Caco-2 (cell line): Measurements from ENCODE around the gene MINDY4B. TPM values are rescaled to one million over a fixed set of nuclear protein-coding genes. Genes with fewer than 3 reads are reported as not detected.

Source experiments
- BruUV-seq: library from RNA; stranded (reverse); fragments of 400-500 nt; replicated peaks from 2 replicates; lab custom pipeline; 2021; lab: Mats Ljungman, UMichigan
- CTCF ChIA-PET: fragments of 300-600 bp; sonication (Branson Sonifier 250); formaldehyde crosslinking; loops from one replicate; lab custom pipeline; 2022; ENCODE audit warnings: antibody characterized with exemption; lab: Charles Lee
- POLR2A ChIA-PET: fragments of 300-600 bp; sonication (Branson Sonifier 250); formaldehyde crosslinking; loops from one replicate; lab custom pipeline; 2022; ENCODE audit warnings: antibody characterized with exemption; lab: Charles Lee
- DNase-seq, 2 experiments: peaks; one replicate each; pipeline versions ENCODE4 v3.0.0 to v3.0.0-alpha.2; 2020 to 2022
- H3K27me3 ChIP-seq: replicated peaks from 2 replicates; pipeline ENCODE4 v1.6.0; 2011; ENCODE audit warnings: low read length; ENCODE audit not compliant: control insufficient read depth, insufficient read depth
- H3K36me3 ChIP-seq: 2 replicates; pipeline ENCODE4 v1.5.1; 2011; ENCODE audit warnings: low read length; ENCODE audit not compliant: control insufficient read depth, insufficient read depth
- H3K4me1 ChIP-seq: fragments of 250-450 bp; sonication (Bioruptor Pico); 2 replicates; pipeline ENCODE4 v1.5.1; 2020; ENCODE audit warnings: mild to moderate bottlenecking
- H3K4me3 ChIP-seq: 2 replicates; pipeline ENCODE4 v1.5.1; 2011; ENCODE audit warnings: low read depth, mild to moderate bottlenecking, control low read depth, low read length
- H3K9me3 ChIP-seq: fragments of 250-450 bp; sonication (Bioruptor Pico); 2 replicates; pipeline ENCODE4 v1.5.1; 2020; ENCODE audit warnings: mild to moderate bottlenecking, moderate library complexity
- H3K27ac Mint-ChIP-seq: one replicate; pipeline ENCODE4 v1.8.0; 2022; ENCODE audit warnings: mixed read lengths; ENCODE audit not compliant: unreplicated experiment
- H3K27me3 Mint-ChIP-seq: one replicate; pipeline ENCODE4 v1.8.0; 2022; ENCODE audit warnings: mixed read lengths; ENCODE audit not compliant: insufficient read depth, unreplicated experiment
- H3K36me3 Mint-ChIP-seq: one replicate; pipeline ENCODE4 v1.8.0; 2022; ENCODE audit warnings: mild to moderate bottlenecking, mixed read lengths; ENCODE audit not compliant: insufficient read depth, unreplicated experiment
- H3K4me1 Mint-ChIP-seq: one replicate; pipeline ENCODE4 v1.8.0; 2022; ENCODE audit warnings: low read depth, mixed read lengths; ENCODE audit not compliant: unreplicated experiment
- H3K4me3 Mint-ChIP-seq: one replicate; pipeline ENCODE4 v1.8.0; 2022; ENCODE audit warnings: mild to moderate bottlenecking, moderate library complexity, mixed read lengths; ENCODE audit not compliant: unreplicated experiment
- H3K9me3 Mint-ChIP-seq: one replicate; pipeline ENCODE4 v1.8.0; 2022; ENCODE audit warnings: mixed read lengths; ENCODE audit not compliant: unreplicated experiment
- CTCF ChIP-seq, 2 experiments: fragments of 200-600 bp in 1 of 2; IDR thresholded peaks; 1 replicate in 1 of 2; 2 replicates in 1 of 2; pipeline versions ENCODE4 v1.5.1 to v1.8.0; 2011 to 2022; ENCODE audit warnings: antibody characterized with exemption in 1 of 2, control low read depth in 1 of 2, inconsistent platforms in 1 of 2, low read depth in 1 of 2, low read length in 1 of 2, mild to moderate bottlenecking in 1 of 2, moderate library complexity in 1 of 2; ENCODE audit not compliant: insufficient read depth in 1 of 2, severe bottlenecking in 1 of 2, unreplicated experiment in 1 of 2
- intact Hi-C: fragments of 100-400 bp; cut with micrococcal nuclease; formaldehyde crosslinking; loops from one replicate; pipeline ENCODE4 v1.10.0; 2022; ENCODE audit not compliant: unreplicated experiment
- total RNA-seq: library from RNA; stranded (reverse); gene quantifications from 2 replicates; pipeline ENCODE4 v1.2.3, GENCODE V29; 2022

MINDY4B gene
- total RNA-seq, 1 experiment from 2014 or later, result not detected

GRCh38 chr3:150942221-150942620 is 37.0 kb upstream of the MINDY4B start:
- no peaks in the 10 kb centered on the region for H3K9me3 Mint-ChIP-seq
- no peak overlapping the region for H3K4me3 Mint-ChIP-seq
- no peak for DNase-seq
- intact Hi-C loops, result no loop called here
- no TSS peak for BruUV-seq
- H3K4me1 Mint-ChIP-seq, result no peaks in the 10 kb centered on the region
- H3K27me3 ChIP-seq, result no peaks in the 10 kb centered on the region
- no peaks in the 10 kb centered on the region for H3K9me3 ChIP-seq
- no peaks in the 10 kb centered on the region for H3K36me3 ChIP-seq
- H3K4me3 ChIP-seq, result no peak overlapping the region
- no peak for TF ChIP-seq CTCF (IDR thresholded peaks at IDR 0.05; ENCODE audit: insufficient read depth in 1 of 2, low read depth in 1 of 2, low read length in 1 of 2, severe bottlenecking in 1 of 2, unreplicated experiment in 1 of 2)
- no peaks in the 10 kb centered on the region for H3K36me3 Mint-ChIP-seq
- peaks cover 25% of the 10 kb centered on the region for H3K27me3 Mint-ChIP-seq
- CTCF ChIA-PET, result no interaction called here
- H3K4me1 ChIP-seq, result no peaks in the 10 kb centered on the region
- no peak overlapping the region for H3K27ac Mint-ChIP-seq
- POLR2A ChIA-PET, result no interaction called here

GRCh38 chr3:150936693-150937092 is 31.5 kb upstream of the MINDY4B start:
- BruUV-seq, result no TSS peak
- Histone ChIP-seq H3K4me3 (no peak overlapping the region), H3K4me1 (no peaks in the 10 kb centered on the region), H3K36me3 (no peaks in the 10 kb centered on the region), H3K9me3 (no peaks in the 10 kb centered on the region), H3K27me3 (no peaks in the 10 kb centered on the region; the same call in 1 of the 2 replicates)
- POLR2A ChIA-PET, result interaction anchor here (0.5 kb wide), 1 partner anchor 204 kb away, joined by 4 read pairs; no protein-coding TSS in a partner anchor
- peaks cover 33% of the 10 kb centered on the region for H3K27me3 Mint-ChIP-seq
- H3K9me3 Mint-ChIP-seq, result no peaks in the 10 kb centered on the region
- H3K27ac Mint-ChIP-seq, result no peak overlapping the region
- no peak for DNase-seq
- intact Hi-C loops, result no loop called here
- no peaks in the 10 kb centered on the region for H3K4me1 Mint-ChIP-seq
- H3K36me3 Mint-ChIP-seq, result no peaks in the 10 kb centered on the region
- TF ChIP-seq CTCF (IDR thresholded peaks at IDR 0.05; ENCODE audit: insufficient read depth in 1 of 2, low read depth in 1 of 2, low read length in 1 of 2, severe bottlenecking in 1 of 2, unreplicated experiment in 1 of 2), result no peak
- no peak overlapping the region for H3K4me3 Mint-ChIP-seq
- CTCF ChIA-PET, result interaction anchor here (0.8 kb wide), 1 partner anchor 208 kb away, joined by 3 read pairs; no protein-coding TSS in a partner anchor

- TF ChIP-seq CTCF (IDR thresholded peaks at IDR 0.05; ENCODE audit: insufficient read depth in 1 of 2, low read depth in 1 of 2, low read length in 1 of 2, severe bottlenecking in 1 of 2, unreplicated experiment in 1 of 2), result no peak
- BruUV-seq, result no TSS peak
- Mint-ChIP-seq H3K9me3 (no peaks in the 10 kb centered on the region), H3K4me1 (no peaks in the 10 kb centered on the region), H3K4me3 (no peak overlapping the region), H3K27ac (no peak overlapping the region), H3K36me3 (no peaks in the 10 kb centered on the region), H3K27me3 (peaks cover 31% of the 10 kb centered on the region)
- Histone ChIP-seq H3K36me3 (no peaks in the 10 kb centered on the region), H3K4me3 (no peak overlapping the region), H3K27me3 (no peaks in the 10 kb centered on the region; the same call in none of the 2 replicates), H3K9me3 (no peaks in the 10 kb centered on the region), H3K4me1 (no peaks in the 10 kb centered on the region)
- POLR2A ChIA-PET, result no interaction called here
- CTCF ChIA-PET, result no interaction called here
- no peak for DNase-seq
- intact Hi-C loops, result no loop called here
Measured at GRCh38 chr3:150933473-150933995, 28.3 kb upstream of the MINDY4B start.
